Vagina (tissue), 2 donors: Measurements from ENCODE around the gene CCDC182.

Source experiments
- POLR2A ChIP-seq, 2 donors: fragments of 450-650 bp; IDR thresholded peaks; one replicate each; pipeline ENCODE4 v1.6.1; 2017; ENCODE audit warnings: antibody characterized with exemption in 2 of 2, mild to moderate bottlenecking in 2 of 2, moderate library complexity in 2 of 2
- POLR2AphosphoS5 ChIP-seq, 2 donors: sonication (generic); formaldehyde crosslinking; IDR thresholded peaks; one replicate each; pipeline ENCODE4 v1.9.0; 2017; ENCODE audit warnings: antibody characterized with exemption in 2 of 2, mild to moderate bottlenecking in 2 of 2, low read depth in 1 of 2; ENCODE audit not compliant: insufficient read depth in 1 of 2
- TF ChIP-seq, protein P1 (sequence below), 3 experiments: fragments of 450-650 bp in 2 of 3; fragments of 200-600 bp in 1 of 3; sonication (generic) in 1 of 3; IDR thresholded peaks; one replicate each; pipeline ENCODE4 v1.5.1; 2017 to 2019; ENCODE audit warnings: antibody characterized with exemption in 3 of 3, mild to moderate bottlenecking in 2 of 3, moderate library complexity in 2 of 3

DNA sequence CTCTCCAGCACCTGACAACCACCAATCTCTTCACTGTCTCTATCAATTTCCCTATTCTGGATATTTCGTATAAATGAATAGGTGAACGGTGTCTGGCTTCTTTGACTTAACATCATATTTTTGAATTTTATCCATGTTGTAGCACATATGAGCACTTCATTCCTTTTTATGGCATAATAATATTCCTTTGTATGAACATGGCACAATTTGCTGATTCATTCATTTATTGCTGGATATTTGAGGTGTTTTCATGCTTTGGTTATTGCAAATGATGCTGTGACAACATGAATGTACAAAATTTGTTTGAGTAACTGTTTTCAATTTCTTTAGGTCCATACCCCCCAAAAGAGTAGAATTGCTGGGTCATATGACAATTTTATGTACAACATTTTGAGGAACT is 12.0 kb downstream of the CCDC182 start:
- TF ChIP-seq, protein P1, sequence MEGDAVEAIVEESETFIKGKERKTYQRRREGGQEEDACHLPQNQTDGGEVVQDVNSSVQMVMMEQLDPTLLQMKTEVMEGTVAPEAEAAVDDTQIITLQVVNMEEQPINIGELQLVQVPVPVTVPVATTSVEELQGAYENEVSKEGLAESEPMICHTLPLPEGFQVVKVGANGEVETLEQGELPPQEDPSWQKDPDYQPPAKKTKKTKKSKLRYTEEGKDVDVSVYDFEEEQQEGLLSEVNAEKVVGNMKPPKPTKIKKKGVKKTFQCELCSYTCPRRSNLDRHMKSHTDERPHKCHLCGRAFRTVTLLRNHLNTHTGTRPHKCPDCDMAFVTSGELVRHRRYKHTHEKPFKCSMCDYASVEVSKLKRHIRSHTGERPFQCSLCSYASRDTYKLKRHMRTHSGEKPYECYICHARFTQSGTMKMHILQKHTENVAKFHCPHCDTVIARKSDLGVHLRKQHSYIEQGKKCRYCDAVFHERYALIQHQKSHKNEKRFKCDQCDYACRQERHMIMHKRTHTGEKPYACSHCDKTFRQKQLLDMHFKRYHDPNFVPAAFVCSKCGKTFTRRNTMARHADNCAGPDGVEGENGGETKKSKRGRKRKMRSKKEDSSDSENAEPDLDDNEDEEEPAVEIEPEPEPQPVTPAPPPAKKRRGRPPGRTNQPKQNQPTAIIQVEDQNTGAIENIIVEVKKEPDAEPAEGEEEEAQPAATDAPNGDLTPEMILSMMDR (IDR thresholded peaks at IDR 0.05) = no peak
- TF ChIP-seq POLR2A (IDR thresholded peaks at IDR 0.05) (no peak), POLR2AphosphoS5 (IDR thresholded peaks at IDR 0.05; ENCODE audit: insufficient read depth in 1 of 2, low read depth in 1 of 2) (no peak)
